ENCODE data around the gene CNTN5. TPM values are rescaled to one million over a fixed set of nuclear protein-coding genes. Genes with fewer than 3 reads are reported as not detected.

The CNTN5 gene
- polyA plus RNA-seq, 1 of the 3 experiments (the other 2 are of a cell fraction) = not detected

GRCh38 chr11:99554232-99554903 is 533.6 kb downstream of the CNTN5 start:
- Histone ChIP-seq H2AFZ (ENCODE audit: low read depth) (no peak overlapping the region), H3K36me3 (replicated peaks in 1 of 2; ENCODE audit: control insufficient read depth in 1 of 2, insufficient read depth in 2 of 2, low read length in 1 of 2) (no peaks in the 10 kb centered on the region), H3K79me2 (ENCODE audit: insufficient read depth) (no peaks in the 10 kb centered on the region), H3K9ac (no peak overlapping the region), H3K4me3 (ENCODE audit: low read depth in 2 of 2, low read length in 1 of 2) (no peak overlapping the region), H3K27me3 (ENCODE audit: insufficient read depth) (no peaks in the 10 kb centered on the region), H4K20me1 (ENCODE audit: insufficient read depth) (no peaks in the 10 kb centered on the region), H3F3A (replicated peaks; ENCODE audit: insufficient read depth) (no peaks in the 10 kb centered on the region), H3K4me2 (no peak overlapping the region), H3K9me3 (no peaks in the 10 kb centered on the region), H3K4me1 (ENCODE audit: control insufficient read depth in 1 of 2, insufficient read depth in 2 of 2, low read depth in 1 of 2, low read length in 1 of 2) (no peaks in the 10 kb centered on the region), H3K27ac (ENCODE audit: low read depth in 2 of 2, low read length in 1 of 2) (no peak overlapping the region), H3K9me2 (no peaks in the 10 kb centered on the region)
- TF ChIP-seq FOXM1 (IDR thresholded peaks at IDR 0.05; ENCODE audit: low read depth) (no peak), RCOR1 (IDR thresholded peaks at IDR 0.05; ENCODE audit: low read length) (no peak), SMC3 (IDR thresholded peaks at IDR 0.05; ENCODE audit: low read depth, low read length) (no peak), POLR2AphosphoS5 (IDR thresholded peaks at IDR 0.05; ENCODE audit: low read depth, low read length) (no peak), ELF1 (IDR thresholded peaks at IDR 0.05) (no peak), SIN3A (IDR thresholded peaks at IDR 0.05; ENCODE audit: borderline replicate concordance, low read depth, low read length) (no peak), TEAD4 (IDR thresholded peaks at IDR 0.05; ENCODE audit: borderline replicate concordance, insufficient read depth) (no peak), GABPA (IDR thresholded peaks at IDR 0.05; ENCODE audit: low read depth) (no peak), REST (IDR thresholded peaks at IDR 0.05; ENCODE audit: low read depth, low read length) (no peak), CHD2 (IDR thresholded peaks at IDR 0.05; ENCODE audit: low read length, partially characterized antibody) (no peak), NRF1 (IDR thresholded peaks at IDR 0.05; ENCODE audit: low read depth, low read length) (no peak), JUND (IDR thresholded peaks at IDR 0.05) (no peak), ZBTB33 (IDR thresholded peaks at IDR 0.05; ENCODE audit: borderline replicate concordance, low read depth) (no peak), YY1 (IDR thresholded peaks at IDR 0.05; ENCODE audit: low read depth) (no peak)
- no peak for DNase-seq
- WGBS (ENCODE audit: low lambda C conversion rate) = 10% methylated on average over 1 of the region's 1 CpG
- POLR2A ChIA-PET = no interaction called here
- CTCF ChIA-PET = no interaction called here

All from SK-N-SH (cell line).